HEK293T (cell line): ENCODE data around the gene TNFRSF18.

ENCODE experiments used
- ARNT ChIP-seq: fragments of 450-650 bp; IDR thresholded peaks from 2 replicates; pipeline ENCODE4 v1.6.1; 2017; ENCODE audit warnings: mild to moderate bottlenecking
- FOXK2 ChIP-seq: fragments of 450-650 bp; IDR thresholded peaks from 2 replicates; pipeline ENCODE4 v1.6.1; 2016; ENCODE audit warnings: mild to moderate bottlenecking
- FOXM1 ChIP-seq: fragments of 450-650 bp; IDR thresholded peaks from 2 replicates; pipeline ENCODE4 v1.6.1; 2017; ENCODE audit warnings: mild to moderate bottlenecking, borderline replicate concordance
- LEF1 ChIP-seq: fragments of 450-650 bp; IDR thresholded peaks from 2 replicates; pipeline ENCODE4 v1.6.1; 2017; ENCODE audit warnings: mild to moderate bottlenecking, borderline replicate concordance
- SP1 ChIP-seq: fragments of 450-650 bp; IDR thresholded peaks from 2 replicates; pipeline ENCODE4 v1.6.1; 2017
- SUZ12 ChIP-seq: fragments of 450-650 bp; IDR thresholded peaks from 2 replicates; pipeline ENCODE4 v1.6.1; 2016; ENCODE audit warnings: mild to moderate bottlenecking
- TF ChIP-seq, protein P1 (sequence below): fragments of 450-650 bp; IDR thresholded peaks from 2 replicates; pipeline ENCODE4 v1.6.1; 2016

DNA sequence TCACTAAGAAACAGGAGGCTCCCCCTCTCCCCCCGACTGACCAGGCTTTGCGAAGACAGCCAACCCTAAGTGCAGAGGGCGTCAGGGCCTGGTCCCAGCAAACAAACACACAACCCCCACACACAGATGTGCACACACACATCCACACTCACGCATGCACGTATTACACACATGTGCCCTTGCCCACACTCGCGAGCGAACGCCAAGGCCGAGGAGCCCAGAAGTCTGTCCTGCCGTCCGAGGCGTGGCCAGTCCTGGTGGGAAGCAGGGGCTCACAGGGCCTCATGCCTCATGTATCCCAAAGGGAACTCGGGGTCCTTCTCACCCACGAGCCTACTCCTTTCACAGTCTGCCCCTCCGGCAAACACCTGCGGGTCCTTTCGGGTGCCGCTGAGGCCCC is 23.4 kb upstream of the TNFRSF18 start:
- TF ChIP-seq, protein P1, sequence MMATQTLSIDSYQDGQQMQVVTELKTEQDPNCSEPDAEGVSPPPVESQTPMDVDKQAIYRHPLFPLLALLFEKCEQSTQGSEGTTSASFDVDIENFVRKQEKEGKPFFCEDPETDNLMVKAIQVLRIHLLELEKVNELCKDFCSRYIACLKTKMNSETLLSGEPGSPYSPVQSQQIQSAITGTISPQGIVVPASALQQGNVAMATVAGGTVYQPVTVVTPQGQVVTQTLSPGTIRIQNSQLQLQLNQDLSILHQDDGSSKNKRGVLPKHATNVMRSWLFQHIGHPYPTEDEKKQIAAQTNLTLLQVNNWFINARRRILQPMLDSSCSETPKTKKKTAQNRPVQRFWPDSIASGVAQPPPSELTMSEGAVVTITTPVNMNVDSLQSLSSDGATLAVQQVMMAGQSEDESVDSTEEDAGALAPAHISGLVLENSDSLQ = no peak
- TF ChIP-seq LEF1 (no peak), FOXM1 (no peak), ARNT (no peak), SP1 (no peak), SUZ12 (no peak), FOXK2 (no peak)
